NB4 (cell line): ENCODE data around the gene AOC3.

ENCODE experiments used
- CTCF ChIP-seq: IDR thresholded peaks from one replicate; pipeline ENCODE4 v1.5.1; 2012; ENCODE audit warnings: low read depth, low read length
- POLR2A ChIP-seq: IDR thresholded peaks from 2 replicates; pipeline ENCODE4 v1.6.1; 2011; ENCODE audit warnings: mild to moderate bottlenecking; ENCODE audit not compliant: insufficient read length; ENCODE audit errors: extremely low read depth

GRCh38 chr17:42866216-42866615, 15.2 kb downstream of the AOC3 start:
- TF ChIP-seq CTCF (no peak), POLR2A (no peak)
